GM23338 (cell line): ENCODE results near the gene UNC5B.

Source experiments
- CREB1 ChIP-seq: fragments of 250-450 bp; sonication (Bioruptor Pico); IDR thresholded peaks from 2 replicates; pipeline ENCODE4 v1.5.0; 2020; ENCODE audit warnings: low read depth, mild to moderate bottlenecking, moderate library complexity
- CTCF ChIP-seq, 2 experiments: fragments of 200-600 bp in 1 of 2; sonication (generic) in 1 of 2; conservative IDR thresholded peaks; 2 replicates each; pipeline versions ENCODE4 v1.5.1 to v1.6.1; 2016 to 2017; ENCODE audit warnings: antibody characterized with exemption in 2 of 2, low read depth in 2 of 2, mild to moderate bottlenecking in 2 of 2, moderate library complexity in 1 of 2
- EZH2 ChIP-seq: fragments of 200-600 bp; sonication (generic); IDR thresholded peaks from one replicate; pipeline ENCODE4 v1.8.0; 2017; ENCODE audit warnings: antibody characterized with exemption, mild to moderate bottlenecking, low read depth; ENCODE audit not compliant: unreplicated experiment
- EZH2phosphoT487 ChIP-seq: fragments of 200-600 bp; sonication (generic); IDR thresholded peaks from one replicate; pipeline ENCODE4 v1.8.1; 2018; ENCODE audit warnings: antibody characterized with exemption; ENCODE audit not compliant: unreplicated experiment
- JUNB ChIP-seq: IDR thresholded peaks from one replicate; pipeline ENCODE4 v1.6.1; 2016; ENCODE audit warnings: antibody characterized with exemption; ENCODE audit not compliant: unreplicated experiment
- POLR2AphosphoS5 ChIP-seq: IDR thresholded peaks from 2 replicates; pipeline ENCODE4 v1.6.1; 2016; ENCODE audit warnings: antibody characterized with exemption, low read depth
- STAT1 ChIP-seq: IDR thresholded peaks from one replicate; pipeline ENCODE4 v1.6.1; 2016; ENCODE audit warnings: antibody characterized with exemption; ENCODE audit not compliant: unreplicated experiment
- ZNF114 ChIP-seq: fragments of 250-450 bp; sonication (Bioruptor Pico); IDR thresholded peaks from 2 replicates; pipeline ENCODE4 v1.5.0; 2020; ENCODE audit warnings: mild to moderate bottlenecking, moderate library complexity
- ZNF331 ChIP-seq: fragments of 250-450 bp; sonication (Bioruptor Pico); IDR thresholded peaks from 2 replicates; pipeline ENCODE4 v1.5.0; 2020; ENCODE audit warnings: low read depth, mild to moderate bottlenecking, moderate library complexity
- TF ChIP-seq, protein P1 (sequence below): IDR thresholded peaks from one replicate; pipeline ENCODE4 v1.6.1; 2018; ENCODE audit warnings: antibody characterized with exemption; ENCODE audit not compliant: unreplicated experiment
- TF ChIP-seq, protein P2 (sequence below): IDR thresholded peaks from 2 replicates; pipeline ENCODE4 v1.6.1; 2016; ENCODE audit warnings: antibody characterized with exemption

- TF ChIP-seq CTCF (conservative IDR thresholded peaks at IDR 0.05; ENCODE audit: low read depth in 2 of 2) (no peak), EZH2phosphoT487 (no peak), ZNF114 (CRISPR knock-in tag) (no peak), ZNF331 (no peak), EZH2 (no peak), POLR2AphosphoS5 (no peak), JUNB (no peak), CREB1 (no peak), STAT1 (no peak)
- TF ChIP-seq, protein P1, sequence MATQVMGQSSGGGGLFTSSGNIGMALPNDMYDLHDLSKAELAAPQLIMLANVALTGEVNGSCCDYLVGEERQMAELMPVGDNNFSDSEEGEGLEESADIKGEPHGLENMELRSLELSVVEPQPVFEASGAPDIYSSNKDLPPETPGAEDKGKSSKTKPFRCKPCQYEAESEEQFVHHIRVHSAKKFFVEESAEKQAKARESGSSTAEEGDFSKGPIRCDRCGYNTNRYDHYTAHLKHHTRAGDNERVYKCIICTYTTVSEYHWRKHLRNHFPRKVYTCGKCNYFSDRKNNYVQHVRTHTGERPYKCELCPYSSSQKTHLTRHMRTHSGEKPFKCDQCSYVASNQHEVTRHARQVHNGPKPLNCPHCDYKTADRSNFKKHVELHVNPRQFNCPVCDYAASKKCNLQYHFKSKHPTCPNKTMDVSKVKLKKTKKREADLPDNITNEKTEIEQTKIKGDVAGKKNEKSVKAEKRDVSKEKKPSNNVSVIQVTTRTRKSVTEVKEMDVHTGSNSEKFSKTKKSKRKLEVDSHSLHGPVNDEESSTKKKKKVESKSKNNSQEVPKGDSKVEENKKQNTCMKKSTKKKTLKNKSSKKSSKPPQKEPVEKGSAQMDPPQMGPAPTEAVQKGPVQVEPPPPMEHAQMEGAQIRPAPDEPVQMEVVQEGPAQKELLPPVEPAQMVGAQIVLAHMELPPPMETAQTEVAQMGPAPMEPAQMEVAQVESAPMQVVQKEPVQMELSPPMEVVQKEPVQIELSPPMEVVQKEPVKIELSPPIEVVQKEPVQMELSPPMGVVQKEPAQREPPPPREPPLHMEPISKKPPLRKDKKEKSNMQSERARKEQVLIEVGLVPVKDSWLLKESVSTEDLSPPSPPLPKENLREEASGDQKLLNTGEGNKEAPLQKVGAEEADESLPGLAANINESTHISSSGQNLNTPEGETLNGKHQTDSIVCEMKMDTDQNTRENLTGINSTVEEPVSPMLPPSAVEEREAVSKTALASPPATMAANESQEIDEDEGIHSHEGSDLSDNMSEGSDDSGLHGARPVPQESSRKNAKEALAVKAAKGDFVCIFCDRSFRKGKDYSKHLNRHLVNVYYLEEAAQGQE: no peak
- TF ChIP-seq, protein P2, sequence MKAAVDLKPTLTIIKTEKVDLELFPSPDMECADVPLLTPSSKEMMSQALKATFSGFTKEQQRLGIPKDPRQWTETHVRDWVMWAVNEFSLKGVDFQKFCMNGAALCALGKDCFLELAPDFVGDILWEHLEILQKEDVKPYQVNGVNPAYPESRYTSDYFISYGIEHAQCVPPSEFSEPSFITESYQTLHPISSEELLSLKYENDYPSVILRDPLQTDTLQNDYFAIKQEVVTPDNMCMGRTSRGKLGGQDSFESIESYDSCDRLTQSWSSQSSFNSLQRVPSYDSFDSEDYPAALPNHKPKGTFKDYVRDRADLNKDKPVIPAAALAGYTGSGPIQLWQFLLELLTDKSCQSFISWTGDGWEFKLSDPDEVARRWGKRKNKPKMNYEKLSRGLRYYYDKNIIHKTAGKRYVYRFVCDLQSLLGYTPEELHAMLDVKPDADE: no peak
These were observed 53.3 kb downstream of the UNC5B start for GRCh38 chr10:71265618-71266146.
